C4-2B (cell line): ENCODE measurements around the gene ABHD17C.

ENCODE experiments used
- ZFX ChIP-seq: fragments of 450-650 bp; IDR thresholded peaks from 2 replicates; pipeline ENCODE4 v1.6.1; 2017
- TF ChIP-seq, protein P1 (sequence below): fragments of 450-650 bp; conservative IDR thresholded peaks from 2 replicates; pipeline ENCODE4 v1.5.1; 2017; ENCODE audit warnings: mild to moderate bottlenecking

- TF ChIP-seq, protein P1, sequence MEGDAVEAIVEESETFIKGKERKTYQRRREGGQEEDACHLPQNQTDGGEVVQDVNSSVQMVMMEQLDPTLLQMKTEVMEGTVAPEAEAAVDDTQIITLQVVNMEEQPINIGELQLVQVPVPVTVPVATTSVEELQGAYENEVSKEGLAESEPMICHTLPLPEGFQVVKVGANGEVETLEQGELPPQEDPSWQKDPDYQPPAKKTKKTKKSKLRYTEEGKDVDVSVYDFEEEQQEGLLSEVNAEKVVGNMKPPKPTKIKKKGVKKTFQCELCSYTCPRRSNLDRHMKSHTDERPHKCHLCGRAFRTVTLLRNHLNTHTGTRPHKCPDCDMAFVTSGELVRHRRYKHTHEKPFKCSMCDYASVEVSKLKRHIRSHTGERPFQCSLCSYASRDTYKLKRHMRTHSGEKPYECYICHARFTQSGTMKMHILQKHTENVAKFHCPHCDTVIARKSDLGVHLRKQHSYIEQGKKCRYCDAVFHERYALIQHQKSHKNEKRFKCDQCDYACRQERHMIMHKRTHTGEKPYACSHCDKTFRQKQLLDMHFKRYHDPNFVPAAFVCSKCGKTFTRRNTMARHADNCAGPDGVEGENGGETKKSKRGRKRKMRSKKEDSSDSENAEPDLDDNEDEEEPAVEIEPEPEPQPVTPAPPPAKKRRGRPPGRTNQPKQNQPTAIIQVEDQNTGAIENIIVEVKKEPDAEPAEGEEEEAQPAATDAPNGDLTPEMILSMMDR, result no peak
- no peak for TF ChIP-seq ZFX
These were observed 20.9 kb upstream of the ABHD17C start for GRCh38 chr15:80674245-80674614.
